ENCODE measurements around the gene NEK11. TPM values are rescaled to one million over a fixed set of nuclear protein-coding genes. Genes with fewer than 3 reads are reported as not detected.

The NEK11 gene
- polyA plus RNA-seq, 1 of the 3 experiments (the other 2 are of a cell fraction), result 4.7 TPM

DNA sequence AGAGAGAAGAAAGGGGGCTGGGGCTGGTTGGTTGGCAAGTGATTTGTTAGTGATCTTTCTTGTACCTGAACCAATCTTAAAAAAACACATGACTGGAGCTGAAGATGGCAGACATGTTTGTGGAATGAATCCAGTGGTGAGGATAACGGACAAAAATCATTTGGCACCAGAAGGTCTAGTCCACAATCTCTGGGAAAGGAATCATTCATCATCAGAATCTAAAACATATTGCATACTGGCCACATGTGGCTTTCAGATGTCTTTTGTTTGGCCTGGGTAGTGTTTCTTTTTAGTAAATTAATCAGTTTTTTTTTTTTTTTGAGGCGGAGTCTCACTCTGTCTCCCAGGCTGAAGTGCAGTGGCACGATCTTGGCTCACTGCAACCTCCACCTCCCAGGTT is 5.0 kb downstream of the NEK11 start:
- peaks cover 3 to 10% of the 10 kb centered on the region in 2 experiments for H3K36me3 ChIP-seq (replicated peaks in 1 of 2; ENCODE audit: control insufficient read depth in 1 of 2, insufficient read depth in 2 of 2, low read length in 1 of 2)
- POLR2A ChIA-PET, result no interaction called here
- peak overlapping the region in 1 of 2 experiments; percentile 4; a peak in 1 of 4 replicates for H3K27ac ChIP-seq (ENCODE audit: low read depth in 2 of 2, low read length in 1 of 2)
- no peak overlapping the region for H3K4me3 ChIP-seq (ENCODE audit: low read depth in 2 of 2, low read length in 1 of 2)
- WGBS (ENCODE audit: low lambda C conversion rate), result 76% methylated on average over 3 of the region's 3 CpGs
- CTCF ChIA-PET, result interaction anchor here (1.0 to 4.0 kb wide), 5 partner anchors 11 to 1311 kb away, joined by 3 to 22 read pairs (median 10); partner anchors contain the start of gene CPNE4
- H3K4me2 ChIP-seq, result no peak overlapping the region
- H3K4me1 ChIP-seq (ENCODE audit: control insufficient read depth in 1 of 2, insufficient read depth in 2 of 2, low read depth in 1 of 2, low read length in 1 of 2), result peaks cover 0 to 4% of the 10 kb centered on the region in 2 experiments; a peak in 2 of 4 replicates
- H2AFZ ChIP-seq (ENCODE audit: low read depth), result no peak overlapping the region
- peaks cover 20% of the 10 kb centered on the region for H3F3A ChIP-seq (replicated peaks; ENCODE audit: insufficient read depth)
- no peaks in the 10 kb centered on the region for H3K9me3 ChIP-seq
- no peak for DNase-seq
- no peaks in the 10 kb centered on the region for H3K79me2 ChIP-seq (ENCODE audit: insufficient read depth)
- TF ChIP-seq, protein P1, sequence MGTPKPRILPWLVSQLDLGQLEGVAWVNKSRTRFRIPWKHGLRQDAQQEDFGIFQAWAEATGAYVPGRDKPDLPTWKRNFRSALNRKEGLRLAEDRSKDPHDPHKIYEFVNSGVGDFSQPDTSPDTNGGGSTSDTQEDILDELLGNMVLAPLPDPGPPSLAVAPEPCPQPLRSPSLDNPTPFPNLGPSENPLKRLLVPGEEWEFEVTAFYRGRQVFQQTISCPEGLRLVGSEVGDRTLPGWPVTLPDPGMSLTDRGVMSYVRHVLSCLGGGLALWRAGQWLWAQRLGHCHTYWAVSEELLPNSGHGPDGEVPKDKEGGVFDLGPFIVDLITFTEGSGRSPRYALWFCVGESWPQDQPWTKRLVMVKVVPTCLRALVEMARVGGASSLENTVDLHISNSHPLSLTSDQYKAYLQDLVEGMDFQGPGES (IDR thresholded peaks at IDR 0.05; ENCODE audit: low read depth, low read length), result no peak
- TF ChIP-seq YY1 (IDR thresholded peaks at IDR 0.05; ENCODE audit: low read depth) (no peak), SIN3A (IDR thresholded peaks at IDR 0.05; ENCODE audit: borderline replicate concordance, low read depth, low read length) (no peak), ELF1 (IDR thresholded peaks at IDR 0.05) (no peak), RCOR1 (IDR thresholded peaks at IDR 0.05; ENCODE audit: low read length) (no peak)
- H3K9me2 ChIP-seq, result no peaks in the 10 kb centered on the region
- H3K27me3 ChIP-seq (ENCODE audit: insufficient read depth), result no peaks in the 10 kb centered on the region
- no peak overlapping the region for H3K9ac ChIP-seq
- H4K20me1 ChIP-seq (ENCODE audit: insufficient read depth), result no peaks in the 10 kb centered on the region

DNA sequence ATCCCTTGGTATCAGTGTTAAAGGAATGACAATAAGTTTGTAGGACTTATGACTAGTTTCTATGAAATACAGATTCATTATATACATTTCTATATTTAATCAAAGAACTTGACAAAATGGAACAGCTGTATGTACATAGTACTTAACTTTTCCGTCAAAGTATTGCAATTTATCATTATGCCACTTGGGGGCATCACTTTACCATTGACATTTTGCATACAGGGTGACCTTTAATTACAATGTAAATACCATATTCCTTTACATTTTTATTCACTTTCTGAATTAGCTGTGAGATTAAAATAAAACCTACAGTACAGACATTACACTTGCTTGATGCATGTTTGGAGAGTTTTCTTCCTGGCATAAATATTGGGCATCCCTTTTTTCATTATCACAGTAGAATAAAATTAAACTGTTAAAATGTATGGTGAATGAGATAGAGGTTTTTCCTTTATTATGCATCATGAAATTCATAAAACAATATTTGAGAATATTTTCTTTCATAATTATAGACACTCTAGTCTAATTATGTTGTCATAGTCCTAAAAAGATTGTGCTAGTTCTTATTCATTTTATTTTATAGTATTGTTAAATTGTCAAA is 6.9 kb downstream of the NEK11 start:
- Histone ChIP-seq H4K20me1 (ENCODE audit: insufficient read depth) (no peaks in the 10 kb centered on the region), H2AFZ (ENCODE audit: low read depth) (no peak overlapping the region), H3K4me3 (ENCODE audit: low read depth in 2 of 2, low read length in 1 of 2) (peak overlapping the region in 1 of 2 experiments; percentile 6; a peak in 1 of 4 replicates), H3K9me2 (no peaks in the 10 kb centered on the region), H3F3A (replicated peaks; ENCODE audit: insufficient read depth) (peaks cover 22% of the 10 kb centered on the region), H3K4me1 (ENCODE audit: control insufficient read depth in 1 of 2, insufficient read depth in 2 of 2, low read depth in 1 of 2, low read length in 1 of 2) (no peaks in the 10 kb centered on the region), H3K27ac (ENCODE audit: low read depth in 2 of 2, low read length in 1 of 2) (no peak overlapping the region), H3K27me3 (ENCODE audit: insufficient read depth) (no peaks in the 10 kb centered on the region), H3K79me2 (ENCODE audit: insufficient read depth) (no peaks in the 10 kb centered on the region), H3K9me3 (no peaks in the 10 kb centered on the region), H3K36me3 (replicated peaks in 1 of 2; ENCODE audit: control insufficient read depth in 1 of 2, insufficient read depth in 2 of 2, low read length in 1 of 2) (peaks cover 3 to 10% of the 10 kb centered on the region in 2 experiments), H3K9ac (no peak overlapping the region), H3K4me2 (no peak overlapping the region)
- ChIA-PET POLR2A (interaction anchor here (1.2 kb wide), 1 partner anchor 140 kb away, joined by 4 read pairs; the partner anchor contains the start of gene ATP2C1), CTCF (interaction anchor here (0.6 to 4.0 kb wide), 34 partner anchors 8 to 1309 kb away, joined by 3 to 22 read pairs (median 4); partner anchors contain the start of gene CPNE4)
- 12% methylated on average over 1 of the region's 1 CpG for WGBS (ENCODE audit: low lambda C conversion rate)
- DNase-seq, result peak; percentile 51
- no peak for TF ChIP-seq FOSL2 (IDR thresholded peaks at IDR 0.05; ENCODE audit: borderline replicate concordance, low read depth)
- TF ChIP-seq SMC3 (IDR thresholded peaks at IDR 0.05; ENCODE audit: low read depth, low read length), result peak; percentile 45
- TF ChIP-seq NRF1 (IDR thresholded peaks at IDR 0.05; ENCODE audit: low read depth, low read length), result no peak
- TF ChIP-seq, protein P2, sequence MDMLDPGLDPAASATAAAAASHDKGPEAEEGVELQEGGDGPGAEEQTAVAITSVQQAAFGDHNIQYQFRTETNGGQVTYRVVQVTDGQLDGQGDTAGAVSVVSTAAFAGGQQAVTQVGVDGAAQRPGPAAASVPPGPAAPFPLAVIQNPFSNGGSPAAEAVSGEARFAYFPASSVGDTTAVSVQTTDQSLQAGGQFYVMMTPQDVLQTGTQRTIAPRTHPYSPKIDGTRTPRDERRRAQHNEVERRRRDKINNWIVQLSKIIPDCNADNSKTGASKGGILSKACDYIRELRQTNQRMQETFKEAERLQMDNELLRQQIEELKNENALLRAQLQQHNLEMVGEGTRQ (IDR thresholded peaks at IDR 0.05; ENCODE audit: borderline replicate concordance, low read depth, low read length), result no peak
- TF ChIP-seq GATA2 (CRISPR knock-in tag; IDR thresholded peaks at IDR 0.05), result no peak
- no peak for TF ChIP-seq RXRA (IDR thresholded peaks at IDR 0.05; ENCODE audit: borderline replicate concordance, low read depth)
- TF ChIP-seq, protein P1 (IDR thresholded peaks at IDR 0.05; ENCODE audit: low read depth, low read length), result no peak
- TF ChIP-seq RAD21 (IDR thresholded peaks at IDR 0.05; ENCODE audit: low read length), result peak; percentile 83
- TF ChIP-seq NFIC (IDR thresholded peaks at IDR 0.05; ENCODE audit: borderline replicate concordance), result no peak
- TF ChIP-seq, protein P3, sequence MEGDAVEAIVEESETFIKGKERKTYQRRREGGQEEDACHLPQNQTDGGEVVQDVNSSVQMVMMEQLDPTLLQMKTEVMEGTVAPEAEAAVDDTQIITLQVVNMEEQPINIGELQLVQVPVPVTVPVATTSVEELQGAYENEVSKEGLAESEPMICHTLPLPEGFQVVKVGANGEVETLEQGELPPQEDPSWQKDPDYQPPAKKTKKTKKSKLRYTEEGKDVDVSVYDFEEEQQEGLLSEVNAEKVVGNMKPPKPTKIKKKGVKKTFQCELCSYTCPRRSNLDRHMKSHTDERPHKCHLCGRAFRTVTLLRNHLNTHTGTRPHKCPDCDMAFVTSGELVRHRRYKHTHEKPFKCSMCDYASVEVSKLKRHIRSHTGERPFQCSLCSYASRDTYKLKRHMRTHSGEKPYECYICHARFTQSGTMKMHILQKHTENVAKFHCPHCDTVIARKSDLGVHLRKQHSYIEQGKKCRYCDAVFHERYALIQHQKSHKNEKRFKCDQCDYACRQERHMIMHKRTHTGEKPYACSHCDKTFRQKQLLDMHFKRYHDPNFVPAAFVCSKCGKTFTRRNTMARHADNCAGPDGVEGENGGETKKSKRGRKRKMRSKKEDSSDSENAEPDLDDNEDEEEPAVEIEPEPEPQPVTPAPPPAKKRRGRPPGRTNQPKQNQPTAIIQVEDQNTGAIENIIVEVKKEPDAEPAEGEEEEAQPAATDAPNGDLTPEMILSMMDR (IDR thresholded peaks at IDR 0.05), result peak; percentile 85

Data from SK-N-SH (cell line).